Measurements from ENCODE around the gene ZNF70.

ZNF70 gene

DNA sequence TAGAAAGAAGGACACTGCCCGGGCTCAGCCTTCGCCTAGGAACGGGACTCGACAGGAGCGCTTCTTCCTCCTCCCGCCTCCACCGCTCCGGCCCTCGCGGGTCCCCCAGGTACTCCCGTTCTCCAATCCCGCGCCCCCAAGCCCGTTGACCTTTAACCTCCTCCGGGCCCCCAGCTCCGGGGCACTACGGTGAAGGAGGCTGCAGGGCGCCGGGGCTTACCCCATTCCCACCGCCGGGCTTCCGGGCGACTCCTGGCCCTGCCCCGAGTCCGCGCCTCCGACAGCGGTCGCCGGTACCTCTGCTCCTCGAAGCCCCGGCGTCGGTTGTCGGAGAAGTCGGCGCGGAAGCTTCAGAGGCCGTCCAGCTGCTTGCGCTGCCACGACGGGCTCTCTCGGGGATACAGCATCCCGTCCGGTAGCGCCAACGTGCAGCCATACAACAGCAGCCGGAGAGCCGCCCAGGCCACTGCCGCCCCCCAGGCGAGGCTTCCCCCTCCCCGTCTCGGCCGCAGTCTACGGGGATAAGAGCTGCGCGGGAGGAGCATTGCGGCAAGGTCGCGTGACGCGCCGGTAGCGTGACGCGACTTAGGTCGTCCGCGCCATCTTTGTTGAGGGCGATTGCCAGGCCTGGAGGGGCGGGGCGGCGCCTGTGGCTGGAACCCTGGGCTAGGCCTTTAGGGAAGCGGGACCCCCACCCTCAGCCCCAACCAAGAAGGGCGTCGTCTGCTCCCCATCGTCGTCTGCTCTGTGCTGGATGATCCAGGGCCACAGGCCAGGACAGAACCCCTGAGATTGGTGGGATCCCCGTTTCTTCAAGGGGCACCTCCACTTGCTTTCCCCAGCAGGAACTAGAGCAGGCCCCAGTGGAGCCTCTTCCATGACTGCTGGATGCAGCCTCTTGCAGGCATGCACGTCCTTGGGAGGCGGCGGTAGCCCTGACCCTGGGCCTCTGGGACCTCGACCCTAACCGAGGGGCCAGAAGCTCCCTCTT lies 33.8 kb downstream of the ZNF70 start:
- no peaks in the 10 kb centered on the region for H3K9me3 Mint-ChIP-seq
- peak overlapping the region; percentile 82 for H3K4me3 Mint-ChIP-seq
- H3K27ac Mint-ChIP-seq (ENCODE audit: low read depth): peak overlapping the region; percentile 78
- DNase-seq (ENCODE audit: low spot score in 2 of 2) (peak; percentile 71 to 76), ATAC-seq (replicated peaks; ENCODE audit: extremely low read depth, poor library complexity, severe bottlenecking) (peak; percentile 93)
- peaks cover 10% of the 10 kb centered on the region for H3K4me1 Mint-ChIP-seq
- no peaks in the 10 kb centered on the region for H3K27me3 Mint-ChIP-seq
- H3K36me3 Mint-ChIP-seq (ENCODE audit: insufficient read depth): peaks cover 12% of the 10 kb centered on the region

DNA sequence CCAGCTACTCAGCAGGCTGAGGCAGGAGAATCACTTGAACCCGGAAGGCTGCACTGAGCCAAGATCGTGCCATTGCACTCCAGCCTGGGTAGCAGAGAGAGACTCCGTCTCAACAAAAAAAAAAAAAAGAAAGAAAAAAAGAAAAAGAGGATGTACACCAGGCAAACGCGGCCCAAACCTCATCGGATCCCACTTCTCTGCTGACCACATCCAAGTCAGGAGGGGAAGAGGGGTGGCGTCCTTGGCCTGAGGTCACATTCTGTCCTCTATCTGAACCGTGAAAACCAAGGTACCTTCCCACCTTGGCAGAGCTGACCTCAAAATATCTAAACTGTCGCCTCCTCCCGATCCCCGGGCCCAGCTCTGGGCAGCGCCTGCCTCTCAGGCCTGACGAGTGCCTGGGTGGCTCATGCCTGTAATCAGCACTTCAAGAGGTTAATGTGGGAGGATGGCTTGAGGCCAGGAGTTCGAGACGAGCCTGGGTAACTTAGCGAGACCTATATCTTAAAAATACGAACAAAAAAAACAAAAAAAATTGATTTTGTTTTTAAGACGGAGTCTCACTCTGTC lies 35.0 kb downstream of the ZNF70 start:
- Mint-ChIP-seq H3K36me3 (ENCODE audit: insufficient read depth) (peaks cover 23% of the 10 kb centered on the region), H3K27me3 (no peaks in the 10 kb centered on the region), H3K27ac (ENCODE audit: low read depth) (peak overlapping the region; percentile 78), H3K4me3 (peak overlapping the region; percentile 82), H3K9me3 (no peaks in the 10 kb centered on the region), H3K4me1 (peaks cover 16% of the 10 kb centered on the region)
- no peak for ATAC-seq (replicated peaks; ENCODE audit: extremely low read depth, poor library complexity, severe bottlenecking)
- no peak for DNase-seq (ENCODE audit: low spot score in 2 of 2)

DNA sequence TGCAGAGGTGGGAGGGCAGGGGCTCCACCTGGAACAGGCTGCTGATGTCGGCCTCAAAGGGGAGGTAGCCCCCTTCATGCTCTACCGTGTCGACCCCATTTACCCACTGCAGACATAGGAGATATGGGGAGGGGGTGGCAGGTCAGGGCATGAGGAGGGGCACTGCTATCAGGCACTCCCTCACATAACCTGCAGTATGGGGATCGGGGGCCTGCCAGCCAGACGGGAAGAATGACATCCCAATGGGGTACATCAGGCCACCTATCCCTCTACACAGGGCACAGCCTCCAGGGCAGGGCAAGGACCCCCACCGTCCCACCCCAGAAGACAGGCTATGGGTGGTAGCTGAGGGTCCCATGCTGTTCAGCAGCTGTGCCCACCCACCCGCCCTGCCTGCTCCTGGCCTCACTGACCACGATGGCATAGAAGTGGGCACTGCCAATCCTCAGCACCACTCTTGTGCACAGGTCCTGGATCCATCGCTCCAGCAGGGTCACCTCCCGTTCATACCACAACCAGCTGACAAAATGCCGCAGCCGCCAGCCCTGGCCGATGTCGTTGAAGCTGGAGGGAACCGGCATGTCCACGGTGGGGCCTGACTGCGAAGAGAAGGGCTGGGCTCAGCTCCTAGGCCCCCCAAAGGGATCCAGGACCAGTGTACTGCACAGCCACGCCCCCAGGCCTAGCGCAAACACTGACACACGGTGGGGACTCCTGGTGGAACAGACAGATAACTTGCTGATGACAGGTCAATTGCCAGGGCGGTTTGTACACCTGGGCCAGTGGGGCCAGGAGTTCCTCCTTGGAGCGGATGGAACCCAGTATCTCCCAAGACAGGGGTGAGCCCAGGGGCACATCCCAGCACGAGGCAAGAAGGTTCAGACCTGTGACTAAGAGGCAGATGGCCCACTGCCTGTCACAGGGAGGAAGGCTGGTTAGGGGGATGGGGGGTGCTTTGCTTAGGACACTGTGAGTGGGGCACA lies 36.0 kb downstream of the ZNF70 start:
- Mint-ChIP-seq H3K27ac (ENCODE audit: low read depth) (peak overlapping the region; percentile 78), H3K4me3 (peak overlapping the region; percentile 82), H3K27me3 (no peaks in the 10 kb centered on the region), H3K9me3 (no peaks in the 10 kb centered on the region), H3K36me3 (ENCODE audit: insufficient read depth) (peaks cover 33% of the 10 kb centered on the region), H3K4me1 (peaks cover 26% of the 10 kb centered on the region)
- DNase-seq (ENCODE audit: low spot score in 2 of 2) (no peak), ATAC-seq (replicated peaks; ENCODE audit: extremely low read depth, poor library complexity, severe bottlenecking) (no peak)

DNA sequence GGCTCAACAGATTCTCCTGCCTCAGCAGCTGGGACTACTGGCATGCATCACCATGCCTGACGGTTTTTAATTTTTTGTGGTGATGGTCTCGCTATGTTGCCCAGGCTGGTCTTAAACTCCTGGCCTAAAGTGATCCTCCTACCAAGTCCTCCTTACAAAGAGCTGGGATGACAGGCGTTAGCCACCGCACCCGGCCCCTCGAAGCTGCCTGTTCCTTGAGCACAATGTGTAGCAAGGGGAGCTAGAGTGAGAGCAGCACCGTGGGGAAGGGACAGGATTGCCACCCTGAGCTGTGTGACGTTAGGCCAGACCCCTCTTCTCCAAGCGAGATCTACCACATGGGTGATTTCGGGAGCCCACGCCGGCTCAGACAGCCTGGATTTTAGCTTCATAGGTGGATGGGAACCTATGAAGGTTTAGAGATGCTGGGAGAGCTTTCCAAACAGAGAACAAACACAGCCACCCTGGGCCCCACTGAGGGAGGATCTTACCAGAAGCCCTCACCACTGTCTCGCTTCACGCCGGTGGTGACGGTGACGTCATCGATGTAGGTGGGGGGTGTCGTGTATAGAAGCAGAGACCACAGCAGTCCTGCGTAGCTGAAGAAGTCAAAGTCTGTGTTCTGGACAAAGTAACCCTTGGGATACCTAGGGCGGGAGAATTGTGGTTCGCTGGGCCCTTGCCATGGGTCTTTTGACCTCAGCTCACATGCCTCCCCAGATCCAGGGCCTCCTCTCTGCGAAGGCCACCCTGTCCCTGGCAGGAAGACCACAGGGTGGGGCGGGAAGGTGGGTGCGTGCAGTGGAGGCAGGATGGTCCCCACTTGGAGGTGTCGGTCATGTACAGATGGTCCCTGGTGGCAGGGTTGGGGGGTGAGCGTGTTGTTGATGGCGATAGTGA lies 37.0 kb downstream of the ZNF70 start:
- H3K4me3 Mint-ChIP-seq: peak overlapping the region; percentile 64
- H3K27me3 Mint-ChIP-seq: no peaks in the 10 kb centered on the region
- ATAC-seq (replicated peaks; ENCODE audit: extremely low read depth, poor library complexity, severe bottlenecking) (no peak), DNase-seq (ENCODE audit: low spot score in 2 of 2) (no peak)
- peaks cover 33% of the 10 kb centered on the region for H3K4me1 Mint-ChIP-seq
- H3K36me3 Mint-ChIP-seq (ENCODE audit: insufficient read depth): peaks cover 43% of the 10 kb centered on the region
- H3K27ac Mint-ChIP-seq (ENCODE audit: low read depth): peak overlapping the region; percentile 89
- no peaks in the 10 kb centered on the region for H3K9me3 Mint-ChIP-seq

DNA sequence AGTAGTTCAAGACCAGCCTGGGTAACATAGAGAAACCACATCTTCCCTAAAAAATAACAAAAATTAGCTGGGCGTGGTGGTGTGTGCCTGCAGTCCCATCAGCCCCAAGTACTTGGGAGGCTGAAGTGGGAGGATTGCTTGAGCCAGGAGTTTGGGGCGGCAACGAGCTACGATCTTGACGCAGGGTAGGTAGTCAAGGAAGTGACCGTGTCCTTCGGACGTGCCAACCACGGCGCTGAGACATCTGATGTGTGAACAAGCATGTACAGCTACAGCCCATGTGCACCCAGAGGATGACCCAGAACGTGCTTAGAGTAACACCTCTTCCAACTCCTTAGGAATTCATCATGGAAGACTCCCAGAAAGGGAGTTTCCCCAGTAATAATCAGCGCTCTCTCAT lies 38.7 kb downstream of the ZNF70 start:
- Mint-ChIP-seq H3K27me3 (no peaks in the 10 kb centered on the region), H3K27ac (ENCODE audit: low read depth) (no peak overlapping the region), H3K36me3 (ENCODE audit: insufficient read depth) (peaks cover 57% of the 10 kb centered on the region), H3K4me1 (peaks cover 47% of the 10 kb centered on the region), H3K9me3 (no peaks in the 10 kb centered on the region), H3K4me3 (no peak overlapping the region)
- no peak for ATAC-seq (replicated peaks; ENCODE audit: extremely low read depth, poor library complexity, severe bottlenecking)
- DNase-seq (ENCODE audit: low spot score in 2 of 2): no peak

DNA sequence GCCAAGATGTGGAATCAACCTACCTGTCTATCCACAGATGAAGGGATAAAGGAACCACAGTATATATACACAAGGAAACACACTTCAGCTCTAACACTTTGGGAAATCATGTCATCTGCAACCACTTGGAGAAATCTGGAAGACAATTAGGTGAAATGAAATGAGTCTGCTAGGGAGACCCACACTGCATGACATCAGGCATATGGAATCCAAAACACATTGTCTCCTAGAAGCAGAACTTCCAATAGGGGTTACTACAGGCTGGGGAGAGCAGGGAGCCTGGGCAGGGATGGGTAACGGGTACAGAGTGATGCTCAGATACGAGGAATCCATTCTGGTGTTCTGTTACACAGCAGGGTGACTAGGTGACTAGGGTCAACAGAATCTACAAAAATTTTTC lies 41.8 kb downstream of the ZNF70 start:
- peaks cover 70% of the 10 kb centered on the region for H3K4me1 Mint-ChIP-seq
- ATAC-seq (replicated peaks; ENCODE audit: extremely low read depth, poor library complexity, severe bottlenecking): no peak

DNA sequence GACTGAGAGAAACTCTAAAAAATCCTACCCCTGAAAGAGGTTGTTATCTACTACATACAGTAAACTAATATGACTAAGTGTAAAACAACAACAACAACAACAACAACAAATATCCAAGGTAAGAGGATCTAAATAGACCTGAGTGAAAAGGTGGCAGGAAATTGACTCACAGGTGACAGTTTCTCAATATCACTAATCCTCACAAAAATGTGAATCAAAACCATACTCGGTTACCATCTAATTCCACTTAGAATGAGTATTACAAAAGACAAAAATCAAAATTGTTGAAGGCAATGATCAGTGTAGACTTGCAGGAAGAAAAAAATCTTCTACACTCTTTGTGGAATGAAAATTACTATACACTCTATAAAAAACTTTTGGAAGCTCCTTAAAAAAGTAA lies 42.6 kb downstream of the ZNF70 start:
- H3K4me1 Mint-ChIP-seq: peaks cover 73% of the 10 kb centered on the region
- no peaks in the 10 kb centered on the region for H3K9me3 Mint-ChIP-seq
- no peak overlapping the region for H3K4me3 Mint-ChIP-seq

More for the DNA sequence above, 41.8 kb downstream of the ZNF70 start:
- no peak overlapping the region for H3K27ac Mint-ChIP-seq (ENCODE audit: low read depth)
- no peaks in the 10 kb centered on the region for H3K9me3 Mint-ChIP-seq
- peaks cover 68% of the 10 kb centered on the region for H3K36me3 Mint-ChIP-seq (ENCODE audit: insufficient read depth)
- H3K4me3 Mint-ChIP-seq: no peak overlapping the region
- no peaks in the 10 kb centered on the region for H3K27me3 Mint-ChIP-seq
- no peak for DNase-seq (ENCODE audit: low spot score in 2 of 2)

DNA sequence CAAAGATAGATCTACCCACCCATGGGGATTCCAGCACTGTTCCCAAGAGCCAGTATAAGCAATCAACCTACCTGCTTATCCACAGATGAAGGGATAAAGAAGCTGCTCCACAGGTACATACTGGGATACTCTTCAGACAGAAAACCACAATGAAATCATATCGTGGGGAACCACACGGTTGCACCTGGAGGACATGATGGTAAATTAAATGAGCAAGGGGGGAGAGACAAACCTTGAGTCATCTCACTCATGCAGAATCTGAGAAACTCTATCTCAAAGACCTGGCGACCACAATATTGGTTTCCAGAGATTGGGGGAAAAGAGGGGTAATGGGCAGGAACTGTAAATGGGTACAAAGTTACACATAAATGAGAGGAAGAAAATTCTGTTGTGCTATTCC lies 45.6 kb downstream of the ZNF70 start:
- ATAC-seq (replicated peaks; ENCODE audit: extremely low read depth, poor library complexity, severe bottlenecking) (peak; percentile 28), DNase-seq (ENCODE audit: low spot score in 2 of 2) (no peak)
- H3K27ac Mint-ChIP-seq (ENCODE audit: low read depth): peak overlapping the region; percentile 79
- H3K4me3 Mint-ChIP-seq: peak overlapping the region; percentile 21
- peaks cover 84% of the 10 kb centered on the region for H3K4me1 Mint-ChIP-seq
- H3K27me3 Mint-ChIP-seq: no peaks in the 10 kb centered on the region
- H3K9me3 Mint-ChIP-seq: no peaks in the 10 kb centered on the region
- peaks cover 63% of the 10 kb centered on the region for H3K36me3 Mint-ChIP-seq (ENCODE audit: insufficient read depth)

More for the DNA sequence above, 42.6 kb downstream of the ZNF70 start:
- DNase-seq (ENCODE audit: low spot score in 2 of 2) (no peak), ATAC-seq (replicated peaks; ENCODE audit: extremely low read depth, poor library complexity, severe bottlenecking) (no peak)
- Mint-ChIP-seq H3K36me3 (ENCODE audit: insufficient read depth) (peaks cover 70% of the 10 kb centered on the region), H3K27ac (ENCODE audit: low read depth) (peak overlapping the region; percentile 11), H3K27me3 (no peaks in the 10 kb centered on the region)

DNA sequence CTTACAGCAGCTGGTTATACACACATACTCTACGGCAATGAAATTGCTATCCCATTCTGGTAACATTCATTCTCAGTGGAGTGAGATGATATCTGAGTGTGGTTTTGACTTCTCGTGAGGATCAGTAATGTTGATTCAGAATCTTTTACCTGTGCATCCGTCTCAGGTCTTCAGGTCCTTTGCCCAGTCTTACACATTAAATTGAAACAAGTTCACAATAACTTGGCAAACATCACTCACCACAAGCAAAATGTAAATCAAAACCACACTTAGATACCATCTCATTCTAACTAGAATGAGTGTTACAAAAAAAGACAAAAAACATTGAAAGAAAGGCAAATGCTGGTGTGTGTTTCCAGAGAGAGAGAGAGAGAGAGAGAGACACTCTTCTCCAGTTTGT lies 46.1 kb downstream of the ZNF70 start:
- DNase-seq (ENCODE audit: low spot score in 2 of 2) (no peak), ATAC-seq (replicated peaks; ENCODE audit: extremely low read depth, poor library complexity, severe bottlenecking) (peak; percentile 54)
- Mint-ChIP-seq H3K36me3 (ENCODE audit: insufficient read depth) (peaks cover 58% of the 10 kb centered on the region), H3K4me3 (peak overlapping the region; percentile 21), H3K4me1 (peaks cover 82% of the 10 kb centered on the region), H3K27ac (ENCODE audit: low read depth) (peak overlapping the region; percentile 79), H3K9me3 (no peaks in the 10 kb centered on the region), H3K27me3 (no peaks in the 10 kb centered on the region)

DNA sequence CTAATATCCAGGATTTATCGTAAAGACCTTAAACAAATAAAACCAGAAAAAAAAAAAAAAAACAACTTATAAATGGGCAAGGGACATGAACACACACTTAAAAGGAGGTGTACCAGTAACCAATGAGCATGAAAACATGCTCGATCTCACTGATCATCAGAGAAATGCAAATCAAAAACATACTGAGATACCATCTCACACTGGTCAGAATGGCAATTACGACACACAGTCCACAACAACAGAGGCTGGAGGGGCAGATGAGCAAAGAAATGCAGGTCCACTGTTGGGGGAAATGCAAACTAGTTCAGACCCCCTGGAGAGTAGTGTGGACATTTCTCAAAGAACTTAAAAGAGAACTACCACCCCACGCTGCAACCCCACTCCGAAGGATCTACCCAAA lies 46.9 kb downstream of the ZNF70 start:
- H3K4me1 Mint-ChIP-seq: peaks cover 77% of the 10 kb centered on the region

DNA sequence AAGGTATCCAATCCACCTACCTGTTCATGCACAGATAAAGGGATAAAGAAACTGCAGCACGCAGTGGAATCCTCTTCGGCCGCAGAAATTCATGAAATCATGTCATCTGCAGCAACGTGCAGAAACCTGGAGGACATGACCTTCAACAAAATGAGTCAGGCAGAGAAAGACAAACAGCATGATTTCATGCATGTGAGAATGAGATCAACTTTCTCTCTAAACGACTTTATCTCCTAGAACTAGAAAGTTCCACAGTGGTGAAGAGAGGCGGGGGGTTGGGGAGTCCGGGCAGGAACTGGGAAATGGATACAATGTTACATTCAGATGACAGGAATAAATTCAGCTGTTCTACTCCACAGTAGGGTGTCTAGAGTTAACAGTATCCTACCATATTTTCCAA lies 50.2 kb downstream of the ZNF70 start:
- Mint-ChIP-seq H3K4me3 (no peak overlapping the region), H3K9me3 (no peaks in the 10 kb centered on the region), H3K36me3 (ENCODE audit: insufficient read depth) (peaks cover 39% of the 10 kb centered on the region), H3K4me1 (peaks cover 65% of the 10 kb centered on the region), H3K27ac (ENCODE audit: low read depth) (no peak overlapping the region), H3K27me3 (no peaks in the 10 kb centered on the region)
- DNase-seq (ENCODE audit: low spot score in 2 of 2) (no peak), ATAC-seq (replicated peaks; ENCODE audit: extremely low read depth, poor library complexity, severe bottlenecking) (no peak)

More for the DNA sequence above, 46.9 kb downstream of the ZNF70 start:
- no peaks in the 10 kb centered on the region for H3K27me3 Mint-ChIP-seq
- H3K36me3 Mint-ChIP-seq (ENCODE audit: insufficient read depth): peaks cover 50% of the 10 kb centered on the region
- H3K27ac Mint-ChIP-seq (ENCODE audit: low read depth): peak overlapping the region; percentile 6
- ATAC-seq (replicated peaks; ENCODE audit: extremely low read depth, poor library complexity, severe bottlenecking): no peak
- H3K4me3 Mint-ChIP-seq: no peak overlapping the region
- no peak for DNase-seq (ENCODE audit: low spot score in 2 of 2)
- no peaks in the 10 kb centered on the region for H3K9me3 Mint-ChIP-seq
